HG02678 (cell line): ENCODE results near the gene TTC38.
A peak's percentile ranks its signal among the peaks of the same experiment; 100 is the strongest.
"Not testable (repeated sequence)": the region's sequence is repeated elsewhere in the genome, so short reads cannot be mapped to it uniquely, and the experiment has no call there.

Experiments
- ATAC-seq: cut with Tn5 transposase; IDR thresholded peaks from one replicate; pipeline ENCODE4 v1.9.1; 2021; ENCODE audit warnings: mild to moderate bottlenecking, moderate library complexity; ENCODE audit not compliant: unreplicated experiment

TTC38 gene

DNA sequence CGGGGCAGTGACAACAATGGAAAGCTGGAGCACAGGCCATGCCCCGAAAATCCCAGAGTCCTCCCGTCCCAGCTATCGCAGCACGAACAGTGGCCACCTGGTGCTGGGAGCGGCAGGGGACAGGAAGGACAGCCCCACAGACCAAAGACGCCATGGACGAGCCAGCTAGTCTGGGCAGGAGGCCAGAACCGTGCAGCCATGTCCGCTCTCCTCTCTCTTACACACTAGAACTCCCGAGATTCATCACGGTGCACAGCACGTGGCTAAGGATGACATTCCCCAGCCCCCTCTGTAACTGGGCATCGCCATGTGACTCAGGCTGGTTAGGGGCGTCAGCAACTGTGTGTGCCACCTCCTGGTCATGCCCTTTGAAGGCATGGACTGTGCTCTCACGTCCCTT lies 22.3 kb upstream of the TTC38 start:
- no peak for ATAC-seq

DNA sequence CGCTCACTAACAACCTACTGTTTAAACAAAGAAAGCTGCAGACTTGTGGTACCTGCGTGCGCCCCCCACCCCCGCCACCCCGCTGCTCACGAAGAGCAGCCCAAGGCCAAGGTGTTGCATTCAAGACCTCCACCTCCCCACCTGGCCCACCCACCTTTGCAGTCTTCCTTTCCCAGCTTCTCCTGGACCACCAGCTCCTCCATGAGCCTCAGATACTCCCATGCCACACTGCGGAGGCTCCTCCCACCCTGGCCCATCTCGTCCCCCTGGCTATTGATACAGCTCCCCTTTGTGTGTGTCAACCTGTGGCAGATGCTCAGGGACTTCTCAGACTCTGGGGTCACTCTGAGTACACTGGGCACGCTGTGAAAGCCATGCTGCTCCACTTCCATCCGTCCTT lies 21.6 kb upstream of the TTC38 start:
- ATAC-seq: no peak

DNA sequence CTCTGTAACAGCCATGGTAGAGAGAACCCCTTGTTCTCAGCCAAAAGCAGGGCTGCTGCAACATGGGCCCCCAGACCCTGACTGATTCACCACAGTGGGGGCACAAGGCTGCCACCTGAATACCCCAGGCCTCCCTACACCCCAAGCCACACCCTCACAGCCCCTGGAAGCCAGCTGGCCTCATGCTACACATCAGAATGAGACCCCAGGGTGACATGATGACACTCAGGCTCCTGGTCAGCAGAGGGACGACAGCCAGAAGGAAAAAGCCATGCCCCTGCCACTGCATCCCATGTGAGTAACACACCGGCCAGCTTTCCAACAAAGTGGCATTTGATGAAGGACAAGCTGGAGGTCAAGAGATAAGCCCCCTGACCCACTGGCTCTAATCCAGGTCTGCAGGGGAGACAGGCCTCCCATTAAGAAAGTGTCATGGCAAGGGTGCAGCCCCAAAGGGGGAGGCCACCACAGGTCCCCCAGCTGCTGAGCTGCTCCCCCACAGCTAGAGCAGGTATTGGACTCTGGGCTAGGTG lies 20.3 kb upstream of the TTC38 start:
- ATAC-seq: no peak

DNA sequence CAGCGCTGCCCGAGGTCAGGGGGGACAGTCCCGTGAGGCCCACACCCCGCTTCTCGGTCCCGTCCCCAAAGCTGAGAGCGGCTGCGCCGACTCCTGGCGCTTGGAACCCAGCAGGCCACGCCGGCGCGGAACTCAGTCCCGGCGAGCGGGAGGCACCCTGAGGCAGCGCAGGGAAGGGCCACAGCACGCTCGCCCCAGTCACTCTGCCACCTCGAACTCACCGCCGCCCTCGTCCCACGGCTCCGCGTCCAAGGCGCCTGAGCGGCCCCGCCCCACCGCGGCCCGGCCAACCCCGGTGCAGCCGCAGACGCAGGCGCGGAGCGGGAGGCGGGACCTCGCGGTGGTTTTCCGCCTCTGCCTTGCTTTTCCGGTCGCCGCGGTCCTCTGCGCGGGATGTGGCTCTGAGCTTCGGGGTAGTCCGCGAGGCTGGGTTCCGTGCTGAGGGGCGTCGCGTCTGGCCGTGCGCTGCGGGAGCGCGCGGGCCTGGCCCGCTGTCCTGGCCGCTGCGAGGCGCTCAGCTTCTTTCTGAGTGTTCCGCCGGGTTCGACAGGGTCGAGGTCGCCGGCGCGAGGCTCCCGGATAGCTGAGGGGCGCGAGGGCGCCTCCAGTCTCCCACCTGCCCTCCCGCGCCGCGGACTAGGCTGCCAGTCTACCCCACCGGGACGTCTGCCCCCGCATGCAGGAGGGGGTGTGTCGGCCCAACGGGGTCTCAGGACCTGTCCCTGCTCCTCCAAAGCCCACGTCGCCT lies 17.6 kb upstream of the TTC38 start, which contains the start of gene CDPF1:
TSS of gene CDPF1 (minus strand) at position 259 of the 748 bp plus-strand sequence. CDS start 2,009 bp downstream, outside the sequence.
- peak; percentile 86 for ATAC-seq

DNA sequence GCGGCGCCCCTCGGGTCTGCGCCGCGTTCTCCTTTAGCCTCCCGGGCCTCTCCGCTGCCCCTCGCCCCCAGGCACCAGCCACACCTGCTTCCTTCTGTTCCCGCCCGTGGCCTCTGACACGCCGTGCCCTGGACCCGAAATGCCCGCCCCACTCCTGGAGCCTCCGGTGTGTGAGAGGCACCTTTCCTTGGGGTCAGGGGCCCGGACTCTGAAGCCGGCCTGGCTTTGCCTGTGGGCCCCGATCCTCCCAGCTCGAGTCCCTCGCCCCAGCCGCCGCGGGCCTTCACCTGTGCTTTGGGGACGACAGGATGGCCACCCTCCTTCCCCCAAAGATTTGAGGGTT lies 17.1 kb upstream of the TTC38 start:
- ATAC-seq: peak; percentile 7

DNA sequence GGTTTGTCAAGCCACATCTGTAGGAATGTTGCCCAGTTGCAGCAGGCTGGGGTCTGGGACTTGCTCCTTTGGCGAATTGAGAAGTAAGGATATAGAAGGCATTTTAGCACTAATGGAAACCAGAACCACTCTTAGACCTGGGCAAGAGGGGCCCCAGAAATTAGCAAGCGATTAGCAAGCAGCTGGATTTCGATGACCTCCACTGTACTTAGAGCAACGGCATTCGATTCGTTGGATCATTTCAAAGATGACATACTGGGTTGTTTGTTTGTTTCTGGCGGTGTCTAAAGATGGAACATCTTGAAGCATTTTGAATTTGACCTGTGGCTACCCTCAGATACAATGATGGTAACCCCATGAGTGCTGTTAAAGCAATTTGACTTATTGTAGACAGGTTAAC lies 16.5 kb upstream of the TTC38 start:
- no peak for ATAC-seq

DNA sequence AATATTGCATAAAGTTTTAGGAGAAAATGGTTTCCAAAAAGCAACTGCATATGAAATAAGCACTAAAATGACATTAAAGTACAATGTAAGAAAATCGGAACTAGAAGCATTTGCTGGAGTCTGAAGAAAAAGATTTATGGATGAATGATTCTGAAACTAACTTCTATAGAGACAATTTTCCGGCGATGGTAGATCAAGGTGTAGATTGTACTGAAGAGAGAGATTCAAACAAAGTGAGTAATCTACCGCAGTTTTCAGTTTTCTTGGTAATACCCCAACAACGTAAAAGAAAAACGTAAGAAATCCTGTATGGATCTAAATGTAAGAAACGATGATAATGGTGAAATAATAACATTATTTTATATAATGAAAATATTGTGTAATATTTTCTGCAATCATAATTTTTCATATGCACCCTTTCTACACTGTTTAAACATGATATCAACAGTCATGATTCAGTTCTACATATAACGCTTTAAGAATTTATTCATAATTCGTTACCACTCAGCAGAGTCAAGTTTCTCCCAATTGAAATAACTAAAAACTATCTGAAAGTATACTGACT lies 15.9 kb upstream of the TTC38 start:
- ATAC-seq: no peak

DNA sequence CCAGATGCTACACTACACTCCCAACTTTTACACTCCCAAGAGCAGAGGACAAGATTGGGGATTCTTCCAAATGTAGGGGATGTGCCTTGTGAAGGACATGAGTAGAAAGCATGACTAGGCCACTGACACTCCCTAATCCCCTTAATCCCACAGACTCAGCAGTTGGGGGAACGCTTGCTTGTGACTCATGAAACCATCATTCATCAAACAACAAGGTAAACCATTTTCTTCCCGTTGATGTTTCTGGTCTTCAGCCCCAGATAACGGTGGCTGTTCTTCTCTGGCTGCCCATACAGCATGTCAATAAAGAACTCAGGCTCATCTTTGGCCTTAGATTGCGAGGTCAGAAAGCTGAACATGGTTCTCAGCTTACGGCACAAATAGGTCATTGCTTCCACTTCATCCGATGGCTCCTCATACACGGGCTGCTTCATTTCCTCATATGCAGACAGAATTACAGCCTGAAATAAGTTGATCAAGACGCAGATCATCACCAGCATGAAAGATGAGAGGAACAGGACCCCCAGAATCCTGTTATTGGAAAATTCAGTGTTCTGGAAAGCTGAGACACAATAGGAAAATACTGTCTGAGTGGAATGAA lies 11.3 kb upstream of the TTC38 start:
- no peak for ATAC-seq

DNA sequence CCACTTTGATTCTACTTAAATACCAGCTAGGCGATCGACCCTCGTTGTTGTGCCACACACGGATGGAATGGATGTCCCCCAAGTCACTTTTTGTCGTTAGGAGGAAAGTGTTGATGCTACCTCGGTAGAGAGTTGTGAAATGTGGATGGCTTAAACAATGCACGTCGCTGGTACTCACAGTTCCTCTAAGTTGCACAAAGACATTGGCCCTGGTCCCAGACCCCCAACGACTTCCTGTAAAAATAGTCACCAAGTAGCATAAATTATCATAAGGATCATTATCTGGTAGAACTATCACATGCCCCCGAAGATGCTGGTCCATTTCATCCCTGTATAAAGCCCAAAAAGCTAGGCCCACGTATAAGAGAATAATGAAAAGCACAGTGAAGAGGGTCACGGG lies 8.4 kb upstream of the TTC38 start:
- no peak for ATAC-seq

DNA sequence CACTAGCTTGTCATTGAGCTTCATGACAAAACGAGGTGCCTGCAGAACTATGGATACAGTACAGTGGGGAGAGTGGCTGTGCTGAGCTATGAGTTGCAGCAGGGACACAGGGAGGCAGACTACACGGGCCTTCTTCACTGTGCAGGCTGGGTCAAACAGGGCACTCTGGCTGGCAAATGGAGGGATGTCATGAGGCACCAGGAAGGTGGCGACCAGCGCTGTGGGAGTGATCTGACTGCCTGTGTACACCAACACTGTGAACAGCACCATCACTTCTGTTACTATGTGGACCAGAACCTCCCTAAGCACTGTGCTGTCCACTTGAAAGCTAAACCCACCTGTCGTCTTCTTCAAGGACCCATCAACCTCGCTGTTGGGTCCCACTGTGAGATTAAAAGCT lies 7.8 kb upstream of the TTC38 start:
- no peak for ATAC-seq

DNA sequence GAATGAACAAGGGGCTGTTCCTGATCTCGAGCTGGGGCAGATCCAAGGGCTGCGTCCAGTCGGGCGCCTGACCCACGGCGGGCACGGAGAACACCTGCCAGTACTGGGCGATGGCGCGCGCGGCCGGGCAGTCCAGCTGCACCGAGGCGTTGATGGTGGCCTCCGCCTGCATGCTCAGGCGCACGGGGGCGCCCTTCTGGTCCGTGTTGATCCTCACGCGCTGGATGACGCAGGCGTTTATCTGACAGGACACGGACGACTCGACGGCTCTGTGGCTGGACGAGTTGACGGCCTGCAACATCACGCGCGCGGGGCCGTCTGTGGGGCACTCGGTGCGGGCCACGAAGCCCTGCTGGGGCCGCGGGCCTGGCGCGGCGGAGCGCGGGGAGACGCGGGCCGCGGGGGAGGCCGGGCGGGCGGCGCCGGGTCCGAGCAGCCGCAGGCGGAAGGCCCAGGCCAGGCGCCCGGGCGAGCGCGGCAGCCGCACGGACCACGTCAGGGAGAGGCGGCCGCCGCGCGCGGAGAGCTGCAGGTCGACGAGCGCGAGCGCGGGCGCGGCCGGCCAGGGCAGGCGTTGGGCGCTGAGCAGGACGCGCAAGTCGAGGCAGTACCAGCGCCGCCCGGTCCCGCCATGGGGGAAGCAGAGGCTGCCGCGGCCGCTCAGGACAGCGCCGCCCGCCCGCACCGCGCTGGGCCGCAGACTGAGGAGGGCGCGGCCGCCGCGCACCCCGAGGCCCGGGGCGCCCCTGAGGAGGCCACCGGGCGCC lies 5.2 kb upstream of the TTC38 start:
- no peak for ATAC-seq

DNA sequence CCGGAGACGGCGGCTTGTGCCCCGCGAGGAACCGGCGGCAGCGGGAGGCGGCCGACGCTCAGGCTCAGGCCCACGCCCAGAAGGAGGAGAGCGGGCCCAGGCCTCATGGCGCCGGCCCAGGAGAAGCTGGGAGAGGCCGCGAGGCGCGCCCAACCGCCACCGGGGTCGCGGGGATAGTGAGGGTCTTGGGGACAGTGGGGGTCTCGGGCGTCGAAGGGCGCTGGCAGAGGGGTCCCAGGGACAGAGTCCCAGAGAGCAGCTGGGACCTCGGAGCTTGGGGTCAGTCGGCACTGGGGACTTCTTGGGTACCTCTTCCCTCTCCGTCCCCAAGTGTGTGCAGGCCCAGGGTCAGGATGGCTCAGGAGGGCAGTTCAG lies 4.6 kb upstream of the TTC38 start, which contains the start of gene PKDREJ:
TSS of gene PKDREJ (minus strand) at position 128 of the 375 bp plus-strand sequence. CDS start at position 107, 21 bp downstream.
- no peak for ATAC-seq

DNA sequence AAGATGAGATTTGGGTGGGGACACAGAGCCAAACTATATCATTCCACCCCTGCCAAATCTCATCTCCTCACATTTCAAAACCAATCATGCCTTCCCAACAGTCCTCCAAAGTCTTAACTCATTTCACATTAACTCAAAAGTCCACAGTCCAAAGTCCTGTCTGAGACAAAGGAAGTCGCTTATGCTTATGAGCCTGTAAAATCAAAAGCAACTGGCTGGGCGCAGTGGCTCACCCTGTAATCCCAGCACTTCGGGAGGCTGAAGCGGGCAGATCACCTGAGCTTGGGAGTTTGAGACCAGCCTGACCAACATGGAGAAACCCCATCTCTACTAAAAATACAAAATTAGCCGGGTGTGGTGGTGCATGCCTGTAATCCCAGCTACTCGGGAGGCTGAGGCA lies 3.3 kb upstream of the TTC38 start:
- not testable (repeated sequence) for ATAC-seq

DNA sequence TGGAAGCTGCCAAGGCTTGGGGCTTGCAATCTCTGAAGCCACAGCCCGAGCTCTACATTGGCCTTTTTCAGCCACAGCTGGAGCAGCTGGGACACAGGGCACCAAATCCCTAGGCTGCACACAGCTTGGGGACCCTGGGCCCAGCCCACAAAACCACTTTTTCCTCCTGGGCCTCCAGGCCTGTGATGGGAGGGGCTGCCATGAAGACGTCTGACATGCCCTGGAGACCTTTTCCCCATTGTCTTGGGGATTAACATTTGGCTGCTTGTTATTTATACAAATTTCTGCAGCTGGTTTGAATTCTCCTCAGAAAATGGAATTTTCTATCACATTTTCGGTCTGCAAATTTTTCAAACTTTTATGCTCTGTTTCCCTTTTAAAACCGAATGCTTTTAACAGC lies 2.2 kb upstream of the TTC38 start:
- not testable (repeated sequence) for ATAC-seq

DNA sequence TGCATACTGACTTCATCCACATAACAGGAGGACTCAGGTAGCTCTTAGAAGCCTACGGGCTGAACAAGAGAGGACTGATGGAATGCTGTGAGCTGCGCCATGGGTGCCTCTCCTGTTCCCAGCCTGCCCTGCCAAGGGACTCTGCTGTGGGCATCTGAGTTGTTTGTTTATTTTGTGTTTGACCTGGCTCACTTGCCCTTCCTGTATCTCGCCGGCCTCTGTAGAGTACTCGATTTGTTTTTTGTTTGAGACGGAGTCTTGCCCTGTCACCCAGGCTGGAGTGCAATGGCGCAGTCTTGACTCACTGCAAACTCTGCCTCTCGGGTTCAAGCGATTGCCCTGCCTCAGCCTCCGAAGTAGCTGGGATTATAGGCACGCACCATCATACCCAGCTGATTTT lies 1.8 kb downstream of the TTC38 start:
- ATAC-seq: no peak

DNA sequence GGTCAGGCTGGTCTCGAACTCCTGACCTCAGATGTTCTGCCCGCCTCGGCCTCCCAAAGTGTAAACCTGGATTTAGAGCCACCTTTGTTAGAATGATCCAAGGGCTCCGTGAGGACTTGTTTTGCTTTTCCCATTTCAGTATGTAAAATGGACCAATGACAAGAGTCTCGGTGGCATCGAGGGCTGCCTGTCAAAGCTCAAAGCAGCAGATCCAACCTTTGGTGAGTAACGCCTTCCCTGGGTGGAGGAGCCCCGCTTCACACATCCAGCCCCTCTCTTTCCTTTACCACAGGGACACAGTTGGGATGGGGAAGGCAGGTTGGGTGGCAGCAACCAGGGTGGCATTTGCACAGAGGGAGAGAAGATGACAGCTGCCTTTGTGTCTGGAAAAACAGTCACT lies 4.4 kb downstream of the TTC38 start:
- ATAC-seq: no peak

DNA sequence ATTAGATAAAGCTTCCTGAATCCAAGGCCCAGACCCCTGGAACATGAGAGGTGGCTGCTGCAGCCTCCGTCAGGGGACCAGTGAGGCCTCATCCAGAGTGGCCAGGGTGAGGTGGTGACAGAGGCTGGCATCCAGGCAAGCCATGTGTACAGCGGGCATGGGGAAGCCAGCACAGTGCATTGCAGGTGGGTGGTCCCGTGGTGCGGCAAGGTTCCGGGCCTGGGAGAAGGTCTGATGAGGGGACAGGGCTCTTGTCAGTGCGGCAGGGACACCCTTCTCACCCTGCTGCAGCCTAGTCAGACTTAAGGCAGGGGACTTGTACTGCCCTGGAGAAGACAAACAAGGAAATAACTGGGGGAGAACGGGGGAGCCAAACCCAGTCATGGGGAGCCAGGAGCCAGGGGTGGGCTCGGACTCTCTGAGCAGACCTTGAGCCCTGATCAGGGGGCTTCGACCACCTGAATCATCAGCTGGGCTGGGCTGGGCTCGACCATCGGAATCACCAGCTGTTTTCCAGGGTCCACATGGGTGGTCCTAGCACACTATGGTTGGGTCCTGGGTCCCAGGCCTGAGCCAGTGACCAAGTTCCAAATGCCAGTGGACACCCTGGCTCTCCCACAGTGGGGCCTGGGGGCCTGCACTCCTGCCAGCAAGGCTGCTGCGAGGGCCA lies 5.1 kb downstream of the TTC38 start:
- ATAC-seq: no peak

DNA sequence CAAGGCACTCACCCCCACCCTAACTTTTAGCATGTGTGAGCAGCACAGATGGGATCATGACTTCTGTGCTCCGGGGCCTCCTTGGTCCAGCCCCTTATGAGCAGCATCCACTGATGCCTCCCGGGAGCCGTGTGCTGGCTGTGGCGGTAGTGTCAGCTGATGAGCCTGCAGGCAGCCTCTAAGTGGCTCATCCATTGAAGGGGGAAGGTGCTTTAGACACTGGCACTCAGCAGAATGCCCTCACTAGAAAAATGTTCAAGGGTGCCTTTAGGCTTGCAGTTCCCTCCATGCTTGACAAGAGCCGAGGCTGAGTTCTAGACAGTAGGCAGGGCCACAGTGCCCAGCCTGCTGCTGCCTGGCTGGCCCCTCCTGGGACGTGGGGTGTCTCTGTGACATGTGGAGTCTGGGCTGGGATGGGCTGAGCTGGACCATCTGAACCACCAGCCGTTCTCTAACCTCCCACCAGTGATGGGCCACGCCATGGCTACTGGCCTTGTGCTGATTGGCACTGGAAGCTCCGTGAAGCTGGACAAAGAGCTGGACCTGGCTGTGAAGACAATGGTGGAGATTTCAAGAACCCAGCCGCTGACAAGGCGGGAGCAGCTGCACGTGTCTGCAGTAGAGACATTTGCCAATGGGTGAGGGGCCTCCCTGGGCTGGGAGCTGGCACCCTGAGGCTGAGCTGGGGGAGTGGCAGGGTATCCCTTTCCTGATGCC lies 5.8 kb downstream of the TTC38 start:
- ATAC-seq: no peak

DNA sequence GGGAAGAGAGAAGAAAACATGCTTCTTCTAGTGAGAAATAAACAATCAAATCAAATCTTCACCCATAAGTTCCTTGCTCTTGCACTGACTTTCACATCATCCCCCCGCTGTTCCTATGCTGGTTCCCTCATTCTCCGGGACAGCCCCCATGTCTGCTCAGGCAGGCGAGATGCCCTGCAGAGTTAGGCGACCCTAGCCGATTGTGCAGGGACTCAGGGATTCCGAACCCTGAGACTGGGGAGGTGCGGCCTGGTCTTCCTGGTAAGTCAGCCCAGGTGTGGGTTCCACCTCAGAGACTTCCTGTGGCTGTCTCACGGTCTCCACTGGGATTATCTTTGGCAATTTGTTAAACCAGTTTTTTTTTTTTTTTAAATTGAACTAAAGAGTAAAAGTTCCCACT lies 6.6 kb downstream of the TTC38 start:
- ATAC-seq: no peak

DNA sequence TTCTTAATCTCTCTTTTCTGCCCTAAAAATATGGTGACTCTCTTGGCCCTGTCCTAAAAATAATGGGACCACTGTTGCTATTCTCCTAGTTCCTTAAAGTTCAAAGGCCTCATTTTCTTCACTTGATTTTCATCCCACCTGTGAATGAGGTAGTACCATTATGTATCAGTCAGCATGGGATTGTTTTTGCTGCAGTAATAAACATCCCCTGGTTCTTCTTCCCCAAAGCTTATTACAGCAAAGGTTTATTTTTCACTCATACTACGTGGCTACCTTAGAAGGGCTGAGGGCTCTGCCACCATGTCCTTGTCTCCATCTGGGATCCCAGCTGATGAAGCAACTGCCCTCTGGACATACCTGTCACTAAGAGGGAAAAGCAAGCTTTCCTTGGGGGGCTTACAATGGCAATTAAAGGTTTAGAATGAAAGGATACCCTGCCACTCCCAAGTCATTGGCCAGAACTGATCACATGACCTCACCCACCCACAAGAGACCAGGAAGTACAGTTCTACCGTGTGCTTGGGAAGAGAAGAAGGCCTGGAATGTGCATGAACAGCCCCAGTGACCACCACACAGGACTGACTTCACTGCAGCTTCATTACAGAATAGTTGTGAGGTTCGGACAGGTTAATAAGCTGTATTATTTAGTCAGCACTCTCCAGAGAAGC lies 7.8 kb downstream of the TTC38 start:
- no peak for ATAC-seq
